Measurements from ENCODE around the gene OSER1. TPM values are rescaled to one million over a fixed set of nuclear protein-coding genes. Genes with fewer than 3 reads are reported as not detected.
A peak's percentile ranks its signal among the peaks of the same experiment; 100 is the strongest.
"Not testable (repeated sequence)": the region's sequence is repeated elsewhere in the genome, so short reads cannot be mapped to it uniquely, and the experiment has no call there.

The OSER1 gene
- total RNA-seq, 4 donors from 2014 or later: 11.2 to 38.0 (median 26.2) TPM

DNA sequence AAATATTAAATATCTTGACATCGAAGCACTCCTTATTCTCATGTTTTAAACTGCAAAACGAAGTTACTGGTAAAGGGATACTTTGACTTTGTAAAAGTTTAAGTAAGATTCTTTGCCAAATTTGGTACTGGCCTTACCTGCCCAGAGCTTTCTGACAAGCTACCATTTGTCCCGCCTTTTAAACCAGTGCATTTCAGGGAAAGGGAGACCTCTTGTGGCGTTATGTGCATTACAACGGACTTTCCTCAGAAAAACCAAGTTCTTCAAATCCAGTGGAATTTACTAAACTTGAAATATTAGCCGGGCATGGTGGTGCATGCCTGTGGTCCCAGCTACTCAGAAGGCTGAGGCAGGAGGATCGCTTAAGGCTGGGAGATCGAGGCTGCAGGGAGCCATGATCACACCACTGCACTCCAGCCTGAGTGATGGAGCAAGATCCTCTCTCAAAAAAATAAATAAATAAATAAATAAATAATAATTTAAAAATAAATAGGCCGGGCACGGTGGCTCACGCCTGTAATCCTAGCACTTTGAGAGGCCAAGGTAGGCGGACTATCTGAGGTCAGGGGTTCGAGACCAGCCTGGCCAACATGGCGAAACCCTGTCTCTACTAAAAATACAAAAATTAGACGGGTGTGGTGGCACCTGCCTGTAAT, 20.2 kb downstream of the OSER1 start:
- H3K4me3 ChIP-seq, H3K9me3 ChIP-seq, H3K27me3 ChIP-seq, H3K27ac ChIP-seq, H3K36me3 ChIP-seq: not testable (repeated sequence)
- in situ Hi-C loops (cut with MboI; ENCODE audit: low pct_ligation_motif_present in 1 of 4, low pct_unique_long_range_greater_than_20kb in 1 of 4, low sequenced_read_pairs in 3 of 4) (loop anchor here in 1 of 4 donors (5.0 kb wide), 1 partner anchor 78 kb away; no protein-coding TSS in a partner anchor), intact Hi-C loops (cut with DNase I; ENCODE audit: low total_unique reads) (loop anchor here (2.0 kb wide), 1 partner anchor 74 kb away; no protein-coding TSS in a partner anchor)
- TF ChIP-seq, protein P1, sequence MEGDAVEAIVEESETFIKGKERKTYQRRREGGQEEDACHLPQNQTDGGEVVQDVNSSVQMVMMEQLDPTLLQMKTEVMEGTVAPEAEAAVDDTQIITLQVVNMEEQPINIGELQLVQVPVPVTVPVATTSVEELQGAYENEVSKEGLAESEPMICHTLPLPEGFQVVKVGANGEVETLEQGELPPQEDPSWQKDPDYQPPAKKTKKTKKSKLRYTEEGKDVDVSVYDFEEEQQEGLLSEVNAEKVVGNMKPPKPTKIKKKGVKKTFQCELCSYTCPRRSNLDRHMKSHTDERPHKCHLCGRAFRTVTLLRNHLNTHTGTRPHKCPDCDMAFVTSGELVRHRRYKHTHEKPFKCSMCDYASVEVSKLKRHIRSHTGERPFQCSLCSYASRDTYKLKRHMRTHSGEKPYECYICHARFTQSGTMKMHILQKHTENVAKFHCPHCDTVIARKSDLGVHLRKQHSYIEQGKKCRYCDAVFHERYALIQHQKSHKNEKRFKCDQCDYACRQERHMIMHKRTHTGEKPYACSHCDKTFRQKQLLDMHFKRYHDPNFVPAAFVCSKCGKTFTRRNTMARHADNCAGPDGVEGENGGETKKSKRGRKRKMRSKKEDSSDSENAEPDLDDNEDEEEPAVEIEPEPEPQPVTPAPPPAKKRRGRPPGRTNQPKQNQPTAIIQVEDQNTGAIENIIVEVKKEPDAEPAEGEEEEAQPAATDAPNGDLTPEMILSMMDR (IDR thresholded peaks at IDR 0.05): peak; percentile 74 to 87 (median 82)
- 21 to 25% methylated on average over 11 to 15 of the region's 15 CpGs for WGBS, 2 donors (ENCODE audit: low coverage in 1 of 2)
- H3K4me1 ChIP-seq: peaks cover 0 to 30% (median 3%) of the 10 kb centered on the region in 4 donors
- peak; percentile 45 for DNase-seq

DNA sequence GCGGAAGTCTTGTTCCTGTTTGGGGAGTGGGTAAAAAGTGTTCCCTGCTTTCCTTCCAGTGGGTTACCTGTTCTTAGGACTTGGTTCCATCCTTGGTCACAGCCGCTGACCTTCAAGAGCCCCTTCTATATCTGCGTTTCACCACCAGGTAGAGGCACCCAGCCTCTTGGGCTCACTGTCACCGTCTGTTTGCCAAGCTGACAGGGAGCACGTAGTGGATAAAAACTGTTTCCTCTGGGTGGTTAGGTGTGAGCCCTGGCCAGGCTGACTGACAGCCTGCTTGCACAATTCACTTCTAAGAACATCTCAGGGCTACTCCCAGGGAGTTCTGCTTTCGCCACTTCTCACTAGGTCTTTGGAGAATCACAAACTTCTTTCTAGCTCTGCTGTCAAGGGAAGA, 21.8 kb downstream of the OSER1 start:
- no peak overlapping the region for H3K4me3 ChIP-seq
- peaks cover 0 to 30% (median 3%) of the 10 kb centered on the region in 4 donors for H3K4me1 ChIP-seq
- no peaks in the 10 kb centered on the region for H3K27me3 ChIP-seq
- TF ChIP-seq, protein P1 (IDR thresholded peaks at IDR 0.05): no peak
- TF ChIP-seq POLR2AphosphoS5 (IDR thresholded peaks at IDR 0.05) (no peak), POLR2A (IDR thresholded peaks at IDR 0.05) (no peak), EP300 (IDR thresholded peaks at IDR 0.05; ENCODE audit: low read depth) (no peak)
- H3K9me3 ChIP-seq: no peaks in the 10 kb centered on the region
- 80 to 100% methylated on average over 1 to 6 of the region's 6 CpGs for WGBS, 2 donors (ENCODE audit: low coverage in 1 of 2)
- no peak for DNase-seq
- intact Hi-C loops (cut with DNase I; ENCODE audit: low total_unique reads) (loop anchor here (5.0 kb wide), 1 partner anchor 51 kb away; no protein-coding TSS in a partner anchor), in situ Hi-C loops (cut with MboI; ENCODE audit: low pct_ligation_motif_present in 1 of 4, low pct_unique_long_range_greater_than_20kb in 1 of 4, low sequenced_read_pairs in 3 of 4) (loop anchor here in 2 of 4 donors (5.0 kb wide), 2 partner anchors 66 to 71 kb away; no protein-coding TSS in a partner anchor)
- no peaks in the 10 kb centered on the region for H3K36me3 ChIP-seq
- peak overlapping the region; percentile 82 to 91 (median 86) for H3K27ac ChIP-seq

DNA sequence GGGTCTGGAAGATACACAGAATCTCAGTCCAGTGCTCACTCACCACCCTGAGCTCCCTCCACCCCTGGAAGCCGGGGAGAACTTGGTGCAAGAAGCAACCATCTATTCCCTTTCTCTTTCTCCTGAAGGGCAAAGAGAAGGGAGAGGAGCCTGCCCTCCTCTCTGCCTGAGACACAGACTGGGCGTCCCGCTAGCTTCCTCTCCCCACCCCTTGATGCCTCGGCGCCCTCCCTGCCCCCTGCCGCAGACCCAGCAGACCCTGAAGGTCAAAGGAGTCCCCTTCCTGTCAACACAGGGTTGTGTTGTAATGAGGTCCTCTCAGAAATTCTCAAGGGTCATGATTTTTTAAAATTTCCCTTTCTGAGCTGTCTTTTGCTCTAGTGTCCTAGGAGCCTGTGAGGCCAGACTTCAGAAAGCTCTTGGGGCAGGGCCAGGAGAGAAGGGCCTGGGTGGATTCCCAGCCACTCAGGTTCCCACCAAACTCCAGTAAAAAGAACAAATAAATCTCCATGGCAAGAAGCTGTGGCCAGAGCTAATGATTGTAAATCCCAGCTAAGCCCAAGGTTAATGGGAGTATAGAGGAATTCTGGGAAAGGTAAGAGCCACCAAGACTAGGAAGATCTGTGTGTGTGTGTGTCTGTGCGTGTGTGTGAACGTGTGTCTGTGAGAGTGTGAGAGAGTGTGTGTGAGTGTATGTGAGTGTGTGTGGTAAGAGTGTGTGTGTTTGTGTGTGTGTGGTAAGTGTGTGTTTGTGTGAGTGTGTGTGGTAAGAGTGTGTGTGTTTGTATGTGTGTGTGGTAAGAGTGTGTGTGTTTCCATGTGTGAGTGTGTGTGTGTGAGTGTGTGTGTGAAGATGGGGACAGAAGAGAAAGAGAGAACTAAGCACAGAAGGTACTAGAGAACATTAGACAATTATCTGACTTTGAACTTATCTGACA, 22.5 kb downstream of the OSER1 start:
- TF ChIP-seq, protein P1 (IDR thresholded peaks at IDR 0.05): no peak
- TF ChIP-seq POLR2AphosphoS5 (IDR thresholded peaks at IDR 0.05): peak in 1 of 3 donors; percentile 9
- no peak for TF ChIP-seq POLR2A (IDR thresholded peaks at IDR 0.05)
- Histone ChIP-seq H3K4me3 (peak overlapping the region in 3 of 4 donors; percentile 43 to 55 (median 50)), H3K4me1 (peaks cover 0 to 30% (median 3%) of the 10 kb centered on the region in 4 donors), H3K36me3 (no peaks in the 10 kb centered on the region), H3K27me3 (no peaks in the 10 kb centered on the region), H3K9me3 (no peaks in the 10 kb centered on the region), H3K27ac (peak overlapping the region; percentile 82 to 91 (median 86))
- in situ Hi-C loops (cut with MboI; ENCODE audit: low pct_ligation_motif_present in 1 of 4, low pct_unique_long_range_greater_than_20kb in 1 of 4, low sequenced_read_pairs in 3 of 4) (loop anchor here in 2 of 4 donors (5.0 kb wide), 2 partner anchors 66 to 71 kb away; no protein-coding TSS in a partner anchor), intact Hi-C loops (cut with DNase I; ENCODE audit: low total_unique reads) (loop anchor here (5.0 kb wide), 1 partner anchor 51 kb away; no protein-coding TSS in a partner anchor)
- 40 to 50% methylated on average over 2 to 8 of the region's 8 CpGs for WGBS, 2 donors (ENCODE audit: low coverage in 1 of 2)
- DNase-seq: no peak

Data from transverse colon (tissue), 4 donors.